Fibroblast of lung (primary cell): Measurements from ENCODE around the gene EXTL1. TPM values are rescaled to one million over a fixed set of nuclear protein-coding genes. Genes with fewer than 3 reads are reported as not detected.
A peak's percentile ranks its signal among the peaks of the same experiment; 100 is the strongest.

Experiments
- DNase-seq, 2 donors: peaks; one replicate each; pipeline versions ENCODE4 v3.0.0 to v3.0.0-alpha.2; 2010; ENCODE audit warnings: low read depth in 2 of 2
- H2AFZ ChIP-seq: 2 replicates; pipeline ENCODE4 v1.5.1; 2012; ENCODE audit warnings: low read length, control low read depth, inconsistent platforms
- H3K27ac ChIP-seq: 2 replicates; pipeline ENCODE4 v1.5.1; 2011; ENCODE audit warnings: low read length, control low read depth; ENCODE audit not compliant: insufficient read depth
- H3K27me3 ChIP-seq: 2 replicates; pipeline ENCODE4 v1.5.1; 2011; ENCODE audit warnings: mild to moderate bottlenecking, low read length; ENCODE audit not compliant: control insufficient read depth, insufficient read depth
- H3K36me3 ChIP-seq: 2 replicates; pipeline ENCODE4 v1.5.1; 2011; ENCODE audit warnings: low read length; ENCODE audit not compliant: control insufficient read depth, insufficient read depth
- H3K4me1 ChIP-seq: 2 replicates; pipeline ENCODE4 v1.5.1; 2011; ENCODE audit warnings: low read length; ENCODE audit not compliant: control insufficient read depth, insufficient read depth; ENCODE audit errors: extremely low read depth
- H3K4me2 ChIP-seq: 2 replicates; pipeline ENCODE4 v1.5.1; 2011; ENCODE audit warnings: low read length, control low read depth; ENCODE audit not compliant: insufficient read depth; ENCODE audit errors: extremely low read depth
- H3K4me3 ChIP-seq, 4 experiments: fragments of 200-600 bp in 1 of 4; sonication (generic) in 1 of 4; replicated peaks in 1 of 4; 2 replicates each; pipeline ENCODE4 v1.5.1; 2011 to 2016; ENCODE audit warnings: low read length in 4 of 4, low read depth in 3 of 4, mild to moderate bottlenecking in 3 of 4, control low read depth in 2 of 4, inconsistent platforms in 1 of 4, mixed read lengths in 1 of 4; ENCODE audit not compliant: insufficient read depth in 1 of 4; ENCODE audit errors: control extremely low read depth in 1 of 4
- H3K79me2 ChIP-seq: 2 replicates; pipeline ENCODE4 v1.5.1; 2012; ENCODE audit warnings: mild to moderate bottlenecking, low read length, inconsistent platforms; ENCODE audit not compliant: control insufficient read depth, insufficient read depth
- H3K9ac ChIP-seq: 2 replicates; pipeline ENCODE4 v1.5.1; 2011; ENCODE audit warnings: mild to moderate bottlenecking, low read length, control low read depth; ENCODE audit not compliant: insufficient read depth
- H3K9me3 ChIP-seq: 2 replicates; pipeline ENCODE4 v1.5.1; 2012; ENCODE audit warnings: low read depth, low read length; ENCODE audit not compliant: control insufficient read depth, insufficient read depth
- H4K20me1 ChIP-seq: 2 replicates; pipeline ENCODE4 v1.5.1; 2011; ENCODE audit warnings: low read length; ENCODE audit not compliant: control insufficient read depth, insufficient read depth; ENCODE audit errors: extremely low read depth
- CTCF ChIP-seq, 2 donors: IDR thresholded peaks in 1 of 2; conservative IDR thresholded peaks in 1 of 2; 1 replicate in 1 of 2; 2 replicates in 1 of 2; pipeline ENCODE4 v1.5.1; 2011 to 2012; ENCODE audit warnings: low read length in 2 of 2, control low read depth in 1 of 2, inconsistent platforms in 1 of 2, low read depth in 1 of 2, mild to moderate bottlenecking in 1 of 2
- EZH2 ChIP-seq: IDR thresholded peaks from 2 replicates; pipeline ENCODE4 v1.5.1; 2012; ENCODE audit warnings: low read length, control low read depth, mild to moderate bottlenecking; ENCODE audit errors: missing control alignments
- polyA plus RNA-seq, 2 donors: library from polyadenylated mRNA; depleted of rRNA in 1 of 2; stranded (reverse) in 1 of 2; unstranded in 1 of 2; fragments of >200 nt; gene quantifications; 2 replicates each; pipeline ENCODE4 v1.2.1, GENCODE V29; 2011 to 2012; ENCODE audit warnings: missing spikeins in 1 of 2
- total RNA-seq: library from RNA; depleted of rRNA; stranded (reverse); fragments of >200 nt; gene quantifications from 2 replicates; pipeline ENCODE4 v1.2.1, GENCODE V29; 2014

The EXTL1 gene
- total and polyA plus RNA-seq, 2 donors (not counting 1 experiment from before 2014, with no cell fraction given): 0.33 to 0.39 TPM

- H2AFZ ChIP-seq: no peak overlapping the region
- H3K27ac ChIP-seq: no peak overlapping the region
- H3K36me3 ChIP-seq: no peaks in the 10 kb centered on the region
- no peaks in the 10 kb centered on the region for H3K79me2 ChIP-seq
- no peaks in the 10 kb centered on the region for H3K9me3 ChIP-seq
- DNase-seq: no peak
- H3K4me3 ChIP-seq: no peak overlapping the region
- no peak overlapping the region for H3K9ac ChIP-seq
- no peak overlapping the region for H3K4me2 ChIP-seq
- no peaks in the 10 kb centered on the region for H3K27me3 ChIP-seq
- peaks cover 2% of the 10 kb centered on the region for H3K4me1 ChIP-seq
- no peak for TF ChIP-seq EZH2
- TF ChIP-seq CTCF (conservative IDR thresholded peaks at IDR 0.05 in 1 of 2, IDR thresholded peaks at IDR 0.05 in 1 of 2; ENCODE audit: low read depth in 1 of 2, low read length in 2 of 2): no peak
- no peaks in the 10 kb centered on the region for H4K20me1 ChIP-seq
Observed at GRCh38 chr1:26014179-26014578, 7.4 kb upstream of the EXTL1 start.

DNA sequence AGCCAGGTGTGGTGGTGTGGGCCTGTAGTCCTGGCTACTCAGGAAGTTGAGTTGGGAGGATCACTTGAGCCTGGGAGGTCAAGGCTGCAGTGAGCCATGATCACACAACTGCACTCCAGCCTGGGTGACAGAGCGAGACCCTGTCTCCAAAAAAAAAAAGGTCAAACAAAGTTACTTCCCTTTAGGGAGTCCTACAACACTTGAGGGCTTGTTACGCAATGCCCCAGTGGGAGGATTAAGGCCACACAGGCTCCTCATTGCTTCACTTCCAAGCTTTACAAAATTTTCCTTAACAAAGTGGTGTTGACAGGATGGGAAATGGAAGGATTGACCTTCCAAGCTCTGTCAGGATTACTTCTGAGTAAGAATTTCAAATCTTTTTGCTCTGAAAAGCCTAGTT lies 6.2 kb upstream of the EXTL1 start:
- no peak overlapping the region for H3K27ac ChIP-seq
- peak in 1 of 2 donors; percentile 69 for DNase-seq
- no peaks in the 10 kb centered on the region for H3K36me3 ChIP-seq
- no peaks in the 10 kb centered on the region for H3K27me3 ChIP-seq
- no peaks in the 10 kb centered on the region for H3K9me3 ChIP-seq
- H3K4me2 ChIP-seq: no peak overlapping the region
- no peak overlapping the region for H2AFZ ChIP-seq
- TF ChIP-seq CTCF (conservative IDR thresholded peaks at IDR 0.05 in 1 of 2, IDR thresholded peaks at IDR 0.05 in 1 of 2; ENCODE audit: low read depth in 1 of 2, low read length in 2 of 2): no peak
- no peaks in the 10 kb centered on the region for H3K79me2 ChIP-seq
- H3K4me3 ChIP-seq: no peak overlapping the region
- peaks cover 9% of the 10 kb centered on the region for H3K4me1 ChIP-seq
- no peaks in the 10 kb centered on the region for H4K20me1 ChIP-seq
- no peak overlapping the region for H3K9ac ChIP-seq

- Histone ChIP-seq H3K79me2 (no peaks in the 10 kb centered on the region), H3K27ac (no peak overlapping the region), H3K4me3 (no peak overlapping the region), H3K4me2 (no peak overlapping the region), H3K9me3 (no peaks in the 10 kb centered on the region), H2AFZ (no peak overlapping the region), H3K36me3 (no peaks in the 10 kb centered on the region), H3K27me3 (no peaks in the 10 kb centered on the region), H3K4me1 (peaks cover 12% of the 10 kb centered on the region), H4K20me1 (no peaks in the 10 kb centered on the region), H3K9ac (no peak overlapping the region)
- TF ChIP-seq EZH2 (no peak), CTCF (conservative IDR thresholded peaks at IDR 0.05 in 1 of 2, IDR thresholded peaks at IDR 0.05 in 1 of 2; ENCODE audit: low read depth in 1 of 2, low read length in 2 of 2) (no peak)
- peak in 1 of 2 donors; percentile 69 for DNase-seq
Observed at GRCh38 chr1:26016258-26016952, 5.2 kb upstream of the EXTL1 start.
